ENCODE data around the gene NAV1.

NAV1 gene

DNA sequence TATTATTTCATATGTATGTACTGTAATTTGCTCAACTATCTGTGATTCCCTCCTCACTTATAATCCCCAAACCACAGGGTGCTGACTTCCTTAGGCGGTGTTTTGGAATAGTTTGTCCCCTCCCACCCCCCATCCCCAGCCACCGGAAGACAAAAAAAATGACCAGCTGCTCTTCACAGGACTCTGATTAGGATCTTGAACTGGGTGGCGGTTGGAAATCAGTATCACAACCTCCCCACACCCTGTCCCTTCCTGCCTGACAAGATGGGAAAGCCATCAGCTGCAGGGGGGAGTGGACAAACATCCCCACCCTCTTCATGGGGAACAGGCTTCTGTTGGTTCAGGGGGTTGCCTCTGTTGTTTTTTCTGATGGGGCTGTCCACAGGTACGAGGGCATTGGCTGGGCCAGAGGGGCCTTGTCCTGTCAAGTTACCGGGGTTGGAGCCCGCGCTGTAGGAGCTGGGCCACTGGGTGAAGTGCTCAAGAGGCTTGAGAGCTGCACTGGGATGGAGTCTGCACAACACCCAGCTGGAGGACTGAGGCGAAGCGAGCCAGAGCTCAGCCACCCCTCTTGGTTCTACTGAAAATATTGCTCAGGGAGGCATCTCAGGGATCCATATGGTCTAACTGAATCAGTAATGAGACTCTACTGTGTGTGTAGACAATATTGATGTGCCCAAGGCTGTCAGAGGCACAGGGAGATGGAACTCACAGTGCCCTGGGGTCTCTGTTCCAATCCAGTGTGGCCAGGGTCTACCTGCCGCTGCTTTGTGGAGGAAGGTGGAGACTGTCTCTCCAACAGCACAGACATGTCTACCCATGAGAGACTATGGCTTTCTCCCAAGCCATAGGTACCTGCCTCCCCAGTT is 28.2 kb downstream of the NAV1 start:
- no peak overlapping the region for H3K27ac ChIP-seq
- TF ChIP-seq, protein P1, sequence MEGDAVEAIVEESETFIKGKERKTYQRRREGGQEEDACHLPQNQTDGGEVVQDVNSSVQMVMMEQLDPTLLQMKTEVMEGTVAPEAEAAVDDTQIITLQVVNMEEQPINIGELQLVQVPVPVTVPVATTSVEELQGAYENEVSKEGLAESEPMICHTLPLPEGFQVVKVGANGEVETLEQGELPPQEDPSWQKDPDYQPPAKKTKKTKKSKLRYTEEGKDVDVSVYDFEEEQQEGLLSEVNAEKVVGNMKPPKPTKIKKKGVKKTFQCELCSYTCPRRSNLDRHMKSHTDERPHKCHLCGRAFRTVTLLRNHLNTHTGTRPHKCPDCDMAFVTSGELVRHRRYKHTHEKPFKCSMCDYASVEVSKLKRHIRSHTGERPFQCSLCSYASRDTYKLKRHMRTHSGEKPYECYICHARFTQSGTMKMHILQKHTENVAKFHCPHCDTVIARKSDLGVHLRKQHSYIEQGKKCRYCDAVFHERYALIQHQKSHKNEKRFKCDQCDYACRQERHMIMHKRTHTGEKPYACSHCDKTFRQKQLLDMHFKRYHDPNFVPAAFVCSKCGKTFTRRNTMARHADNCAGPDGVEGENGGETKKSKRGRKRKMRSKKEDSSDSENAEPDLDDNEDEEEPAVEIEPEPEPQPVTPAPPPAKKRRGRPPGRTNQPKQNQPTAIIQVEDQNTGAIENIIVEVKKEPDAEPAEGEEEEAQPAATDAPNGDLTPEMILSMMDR (conservative IDR thresholded peaks at IDR 0.05): no peak

DNA sequence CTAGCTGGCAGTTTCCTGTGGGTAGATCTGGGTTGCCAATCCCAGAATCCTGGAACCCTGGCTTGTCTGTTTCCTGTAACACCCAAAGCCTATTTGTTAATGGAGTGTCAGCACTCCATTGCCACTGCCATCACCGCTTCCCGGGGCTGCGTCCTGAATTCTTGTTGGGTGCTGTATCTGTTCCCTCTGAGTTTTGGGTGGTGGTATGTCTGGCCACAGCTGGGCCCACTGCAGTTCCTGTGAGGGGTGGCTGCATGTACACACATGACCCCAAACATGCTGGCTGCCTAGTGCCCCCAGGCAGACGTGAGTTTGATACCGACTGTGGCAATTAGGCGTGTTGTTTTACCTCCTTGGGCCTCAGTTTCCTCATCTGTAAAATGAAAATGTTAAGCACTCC is 29.3 kb downstream of the NAV1 start:
- TF ChIP-seq, protein P1 (conservative IDR thresholded peaks at IDR 0.05): no peak
- H3K27ac ChIP-seq: no peak overlapping the region

DNA sequence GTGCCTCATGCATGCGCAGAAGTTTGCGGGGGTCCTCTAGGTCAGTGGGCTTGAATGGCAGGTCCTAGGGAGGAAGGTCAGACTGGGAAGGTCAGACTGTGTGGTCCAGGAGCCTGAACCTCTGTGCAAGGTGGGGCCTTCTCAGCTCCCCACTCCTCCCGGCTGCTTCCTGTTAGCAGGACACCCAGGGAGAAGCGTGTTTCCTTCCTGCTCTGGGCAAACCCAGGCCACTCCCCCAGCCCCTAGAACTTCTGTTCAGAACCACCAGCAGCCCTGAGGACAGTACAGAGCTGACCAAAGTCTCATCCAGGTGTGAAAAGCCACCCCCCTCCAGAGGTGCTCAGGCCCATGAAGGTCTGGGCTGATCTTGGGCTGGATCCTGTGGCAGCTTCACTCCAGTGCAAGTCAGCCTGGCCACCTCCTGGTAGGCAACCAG is 29.9 kb downstream of the NAV1 start:
- TF ChIP-seq, protein P1 (conservative IDR thresholded peaks at IDR 0.05): no peak
- no peak overlapping the region for H3K27ac ChIP-seq

DNA sequence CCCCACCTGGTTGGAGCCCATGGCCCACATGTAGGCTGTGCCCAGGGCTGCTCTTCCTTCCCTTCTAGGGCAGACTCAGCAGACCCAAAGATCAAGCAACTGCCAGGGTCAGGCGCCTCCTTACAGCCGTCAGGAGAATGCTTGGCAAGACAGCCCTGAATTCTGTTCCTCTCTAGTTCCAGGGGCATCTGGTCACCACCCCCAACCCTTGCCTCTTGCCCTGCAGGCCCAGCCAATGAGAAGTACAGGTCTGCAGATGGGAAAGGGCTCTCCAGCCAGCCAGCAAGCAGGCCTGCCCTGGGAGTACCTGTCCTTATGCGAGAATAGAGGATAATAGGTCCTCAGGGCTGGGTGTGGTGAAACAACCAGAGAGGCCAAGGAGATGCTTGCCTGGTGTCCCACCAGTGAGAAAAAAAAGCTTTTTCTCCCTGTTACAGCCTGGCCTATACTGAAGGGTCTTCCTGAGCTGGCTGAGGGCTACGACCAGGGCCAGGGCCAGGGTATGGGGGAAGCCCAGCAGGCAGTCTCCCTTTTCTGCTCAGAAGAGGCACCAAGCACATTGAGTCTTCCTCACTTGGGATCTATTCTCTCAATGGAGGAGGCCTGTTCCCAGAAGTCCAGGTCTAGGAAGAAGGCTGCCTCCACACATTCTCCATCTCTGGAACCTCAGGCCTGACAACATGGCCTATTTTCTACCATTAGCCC is 31.4 kb downstream of the NAV1 start:
- TF ChIP-seq, protein P1 (conservative IDR thresholded peaks at IDR 0.05): no peak
- no peak overlapping the region for H3K27ac ChIP-seq

DNA sequence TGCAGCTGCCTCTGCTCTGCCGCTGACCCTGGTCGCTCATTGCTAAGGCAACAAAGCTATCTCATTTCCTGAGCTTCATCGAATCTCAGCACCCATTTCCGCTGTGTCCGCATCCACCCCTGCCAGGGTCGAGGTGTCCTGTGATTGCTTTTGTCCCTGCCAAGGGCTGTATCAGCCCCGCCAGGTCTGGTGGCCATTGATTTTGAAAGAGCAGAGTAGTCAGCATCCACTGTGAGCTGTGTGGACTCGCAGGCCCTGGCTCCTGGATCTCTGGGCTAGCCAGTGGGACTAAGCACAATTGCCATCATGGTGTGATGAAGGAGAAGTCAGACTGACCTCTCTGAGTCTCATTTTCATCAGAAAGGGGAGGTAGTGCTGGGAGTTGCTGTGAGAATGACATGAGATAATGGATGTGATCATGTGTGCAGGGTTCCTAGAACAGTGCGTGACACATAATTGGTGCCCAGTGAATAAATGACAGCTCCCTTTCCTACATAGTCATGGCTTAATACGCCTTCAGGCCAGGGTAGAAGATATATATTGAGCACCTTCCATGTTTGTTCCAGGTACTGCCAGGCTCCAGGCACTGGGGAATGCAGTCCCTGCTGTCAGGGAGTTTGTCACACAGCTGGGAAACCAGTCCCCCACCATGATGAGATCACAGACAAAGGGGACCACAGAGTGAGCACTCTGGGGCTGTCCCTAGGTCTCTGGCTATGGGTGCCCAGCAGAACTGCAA is 32.1 kb downstream of the NAV1 start:
- no peak overlapping the region for H3K27ac ChIP-seq
- TF ChIP-seq, protein P1 (conservative IDR thresholded peaks at IDR 0.05): no peak

DNA sequence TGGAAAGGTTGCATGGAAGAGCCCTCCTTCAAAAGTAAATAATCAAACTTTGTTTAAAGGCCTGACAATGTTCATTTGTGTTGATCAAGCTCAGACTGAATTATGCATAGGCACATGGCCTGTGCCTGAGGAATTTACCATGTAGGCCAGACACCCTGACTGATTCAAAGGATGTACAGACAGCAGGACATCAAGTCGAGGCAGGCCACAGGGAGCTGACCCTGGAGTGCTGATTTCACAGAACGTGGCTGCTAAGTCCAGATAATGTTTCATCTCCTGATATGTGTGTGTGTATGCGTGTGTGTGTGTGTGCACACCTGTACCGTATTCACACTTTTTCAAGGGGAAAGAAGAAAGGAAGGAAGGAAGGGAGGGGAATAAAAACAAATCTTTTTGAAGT is 34.1 kb downstream of the NAV1 start:
- TF ChIP-seq, protein P1 (conservative IDR thresholded peaks at IDR 0.05): no peak
- no peak overlapping the region for H3K27ac ChIP-seq

DNA sequence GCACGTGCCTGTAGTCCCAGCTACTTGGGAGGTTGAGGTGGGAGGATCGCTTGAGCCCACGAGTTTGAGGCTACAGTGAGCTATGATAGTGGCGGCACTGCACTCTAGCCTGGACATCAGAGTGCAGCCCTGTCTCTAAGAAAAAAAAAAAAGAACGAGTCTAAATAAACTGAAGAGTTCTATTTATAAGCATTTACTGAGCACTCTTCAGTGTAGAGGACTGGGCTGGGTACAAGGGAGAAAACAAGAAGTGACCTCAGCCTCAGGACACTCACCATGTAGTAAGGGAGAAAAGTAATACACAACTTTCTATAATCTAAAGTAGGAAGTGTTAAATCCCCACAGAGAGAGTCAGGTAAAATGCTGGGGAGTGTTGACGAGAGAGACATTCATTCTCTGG is 35.0 kb downstream of the NAV1 start:
- no peak overlapping the region for H3K27ac ChIP-seq
- TF ChIP-seq, protein P1 (conservative IDR thresholded peaks at IDR 0.05): no peak
